HepG2 (cell line): ENCODE data around the gene STRA6. TPM values are rescaled to one million over a fixed set of nuclear protein-coding genes. Genes with fewer than 3 reads are reported as not detected.

ENCODE experiments used
- ARNT2 ChIP-seq: sonication (generic); formaldehyde crosslinking; IDR thresholded peaks from 2 replicates; pipeline ENCODE4 v1.8.0; 2022; ENCODE audit warnings: mild to moderate bottlenecking, low read depth, missing genetic modification reagents, moderate library complexity
- ATAD3A ChIP-seq: sonication (generic); formaldehyde crosslinking; IDR thresholded peaks from 2 replicates; pipeline ENCODE4 v1.4.0; 2020; ENCODE audit warnings: missing genetic modification reagents
- EP300 ChIP-seq, 3 experiments: sonication (generic) in 1 of 3; formaldehyde crosslinking in 1 of 3; IDR thresholded peaks; 2 replicates each; pipeline versions ENCODE4 v1.5.1 to v1.6.1; 2011 to 2020; ENCODE audit warnings: low read depth in 2 of 3, low read length in 2 of 3, borderline replicate concordance in 1 of 3, improper control_type of control experiment in 1 of 3, mild to moderate bottlenecking in 1 of 3, missing genetic modification reagents in 1 of 3, moderate library complexity in 1 of 3
- HES4 ChIP-seq: sonication (generic); formaldehyde crosslinking; IDR thresholded peaks from 2 replicates; pipeline ENCODE4 v1.9.0; 2021; ENCODE audit warnings: mild to moderate bottlenecking, missing genetic modification reagents, borderline replicate concordance
- NFIC ChIP-seq: IDR thresholded peaks from 2 replicates; pipeline ENCODE4 v1.6.1; 2012; ENCODE audit warnings: mild to moderate bottlenecking, low read length, inconsistent platforms
- NRL ChIP-seq: sonication (generic); formaldehyde crosslinking; IDR thresholded peaks from 2 replicates; pipeline ENCODE4 v1.5.0; 2020; ENCODE audit warnings: missing genetic modification reagents, mild to moderate bottlenecking, moderate library complexity, borderline replicate concordance
- TARDBP ChIP-seq: sonication (generic); formaldehyde crosslinking; IDR thresholded peaks from 2 replicates; pipeline ENCODE4 v1.8.0; 2022; ENCODE audit warnings: mild to moderate bottlenecking, missing genetic modification reagents
- ZBTB1 ChIP-seq: sonication (generic); formaldehyde crosslinking; IDR thresholded peaks from 2 replicates; pipeline ENCODE4 v1.4.0; 2020; ENCODE audit warnings: missing genetic modification reagents, borderline replicate concordance
- ZNF564 ChIP-seq: sonication (generic); formaldehyde crosslinking; IDR thresholded peaks from 2 replicates; pipeline ENCODE4 v1.8.1; 2023; ENCODE audit warnings: mild to moderate bottlenecking, missing genetic modification reagents
- ZNF724P ChIP-seq: sonication (generic); formaldehyde crosslinking; IDR thresholded peaks from 2 replicates; pipeline ENCODE4 v1.8.0; 2022; ENCODE audit warnings: missing genetic modification reagents, borderline replicate concordance
- ZNF768 ChIP-seq: sonication (generic); formaldehyde crosslinking; IDR thresholded peaks from 2 replicates; pipeline ENCODE4 v1.4.0; 2020; ENCODE audit warnings: missing genetic modification reagents
- polyA plus RNA-seq, 8 experiments: library from polyadenylated mRNA; depleted of rRNA in 3 of 8; stranded (reverse) in 7 of 8; unstranded in 1 of 8; fragments of >200 nt; fragmentation: Illumina TruSeq in 4 of 8; extraction: Trizol in 4 of 8; gene quantifications; 2 replicates each; pipeline versions ENCODE4 v1.2.1 to v1.2.3, GENCODE V29; 2011 to 2016; ENCODE audit warnings: low read depth in 4 of 8, missing spikeins in 1 of 8, mixed read lengths in 1 of 8; ENCODE audit not compliant: insufficient read depth in 1 of 8
- total RNA-seq, 5 experiments: library from RNA; depleted of rRNA; stranded (reverse); fragments of >200 nt; fragmentation: Illumina TruSeq; extraction: Trizol; gene quantifications; 2 replicates each; pipeline ENCODE4 v1.2.3, GENCODE V29; 2016; ENCODE audit warnings: low read depth in 1 of 5
- TF ChIP-seq, protein P1 (sequence below): sonication (generic); formaldehyde crosslinking; IDR thresholded peaks from 2 replicates; pipeline ENCODE4 v1.4.0; 2020; ENCODE audit warnings: missing genetic modification reagents, borderline replicate concordance
- TF ChIP-seq, protein P2 (sequence below): sonication (generic); formaldehyde crosslinking; IDR thresholded peaks from 2 replicates; pipeline ENCODE4 v1.8.0; 2022; ENCODE audit warnings: mild to moderate bottlenecking, missing genetic modification reagents
- TF ChIP-seq, protein P3 (sequence below), 2 experiments: sonication (generic) in 1 of 2; formaldehyde crosslinking in 1 of 2; IDR thresholded peaks; 2 replicates each; pipeline versions ENCODE4 v1.5.1 to v1.6.1; 2011 to 2020; ENCODE audit warnings: borderline replicate concordance in 1 of 2, low read depth in 1 of 2, low read length in 1 of 2, mild to moderate bottlenecking in 1 of 2, missing genetic modification reagents in 1 of 2, moderate library complexity in 1 of 2
- TF ChIP-seq, protein P4 (sequence below): IDR thresholded peaks from 2 replicates; pipeline ENCODE4 v1.6.1; 2018; ENCODE audit warnings: missing genetic modification reagents
- TF ChIP-seq, protein P5 (sequence below): sonication (generic); formaldehyde crosslinking; conservative IDR thresholded peaks from 2 replicates; pipeline ENCODE4 v1.4.0; 2020; ENCODE audit warnings: mild to moderate bottlenecking, missing genetic modification reagents, moderate library complexity

The STRA6 gene
- total and polyA plus RNA-seq, 2 of the 13 experiments (the other 11 are each of a cell fraction or from before 2014, with no cell fraction given) = 1.6 to 2.1 TPM

DNA sequence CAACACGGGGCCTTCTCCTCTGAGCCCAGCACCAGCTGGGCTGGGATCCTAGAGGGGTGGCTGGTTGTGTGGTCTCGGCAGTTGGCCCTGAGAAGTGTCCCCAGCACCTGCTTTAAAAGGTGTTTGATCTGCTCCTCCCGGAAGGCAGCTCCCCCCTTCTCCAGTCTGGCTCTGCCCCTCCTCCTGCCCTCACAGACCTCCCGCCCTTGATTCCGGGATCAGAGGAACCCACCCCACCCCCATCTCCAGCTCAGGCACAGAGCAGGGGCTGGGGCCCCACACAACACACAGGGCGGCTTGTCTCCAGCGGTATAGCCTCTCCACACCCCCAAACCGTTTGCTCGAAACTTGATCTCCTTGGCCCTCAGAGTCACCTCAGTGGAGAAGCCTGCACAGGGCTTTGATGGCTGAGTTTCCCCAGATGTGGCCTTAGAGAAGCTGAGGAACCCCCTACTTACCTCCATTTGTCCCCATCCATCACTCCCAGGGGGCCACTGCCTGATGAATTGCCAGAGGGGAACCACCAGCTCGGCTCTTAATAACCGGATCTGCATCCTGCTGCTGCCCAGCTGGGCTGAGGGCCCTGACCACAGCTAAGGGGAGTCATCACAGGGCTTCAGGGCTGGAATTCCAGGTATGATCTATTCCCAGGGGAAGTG is 6.4 kb upstream of the STRA6 start (continued):
- TF ChIP-seq, protein P1, sequence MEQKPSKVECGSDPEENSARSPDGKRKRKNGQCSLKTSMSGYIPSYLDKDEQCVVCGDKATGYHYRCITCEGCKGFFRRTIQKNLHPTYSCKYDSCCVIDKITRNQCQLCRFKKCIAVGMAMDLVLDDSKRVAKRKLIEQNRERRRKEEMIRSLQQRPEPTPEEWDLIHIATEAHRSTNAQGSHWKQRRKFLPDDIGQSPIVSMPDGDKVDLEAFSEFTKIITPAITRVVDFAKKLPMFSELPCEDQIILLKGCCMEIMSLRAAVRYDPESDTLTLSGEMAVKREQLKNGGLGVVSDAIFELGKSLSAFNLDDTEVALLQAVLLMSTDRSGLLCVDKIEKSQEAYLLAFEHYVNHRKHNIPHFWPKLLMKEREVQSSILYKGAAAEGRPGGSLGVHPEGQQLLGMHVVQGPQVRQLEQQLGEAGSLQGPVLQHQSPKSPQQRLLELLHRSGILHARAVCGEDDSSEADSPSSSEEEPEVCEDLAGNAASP (CRISPR knock-in tag) = no peak
- no peak for TF ChIP-seq ZNF564 (CRISPR knock-in tag)
- TF ChIP-seq ZNF768 = peak; percentile 89
- TF ChIP-seq, protein P2, sequence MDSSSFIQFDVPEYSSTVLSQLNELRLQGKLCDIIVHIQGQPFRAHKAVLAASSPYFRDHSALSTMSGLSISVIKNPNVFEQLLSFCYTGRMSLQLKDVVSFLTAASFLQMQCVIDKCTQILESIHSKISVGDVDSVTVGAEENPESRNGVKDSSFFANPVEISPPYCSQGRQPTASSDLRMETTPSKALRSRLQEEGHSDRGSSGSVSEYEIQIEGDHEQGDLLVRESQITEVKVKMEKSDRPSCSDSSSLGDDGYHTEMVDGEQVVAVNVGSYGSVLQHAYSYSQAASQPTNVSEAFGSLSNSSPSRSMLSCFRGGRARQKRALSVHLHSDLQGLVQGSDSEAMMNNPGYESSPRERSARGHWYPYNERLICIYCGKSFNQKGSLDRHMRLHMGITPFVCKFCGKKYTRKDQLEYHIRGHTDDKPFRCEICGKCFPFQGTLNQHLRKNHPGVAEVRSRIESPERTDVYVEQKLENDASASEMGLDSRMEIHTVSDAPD (CRISPR knock-in tag) = no peak
- TF ChIP-seq ZNF724P (CRISPR knock-in tag) = no peak
- no peak for TF ChIP-seq NFIC
- TF ChIP-seq HES4 (CRISPR knock-in tag) = no peak
- TF ChIP-seq, protein P3, sequence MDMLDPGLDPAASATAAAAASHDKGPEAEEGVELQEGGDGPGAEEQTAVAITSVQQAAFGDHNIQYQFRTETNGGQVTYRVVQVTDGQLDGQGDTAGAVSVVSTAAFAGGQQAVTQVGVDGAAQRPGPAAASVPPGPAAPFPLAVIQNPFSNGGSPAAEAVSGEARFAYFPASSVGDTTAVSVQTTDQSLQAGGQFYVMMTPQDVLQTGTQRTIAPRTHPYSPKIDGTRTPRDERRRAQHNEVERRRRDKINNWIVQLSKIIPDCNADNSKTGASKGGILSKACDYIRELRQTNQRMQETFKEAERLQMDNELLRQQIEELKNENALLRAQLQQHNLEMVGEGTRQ (IDR thresholded peaks at IDR 0.05; ENCODE audit: low read depth, low read length) = no peak
- TF ChIP-seq, protein P3 (CRISPR knock-in tag; IDR thresholded peaks at IDR 0.05; ENCODE audit: borderline replicate concordance) = no peak
- TF ChIP-seq, protein P4, sequence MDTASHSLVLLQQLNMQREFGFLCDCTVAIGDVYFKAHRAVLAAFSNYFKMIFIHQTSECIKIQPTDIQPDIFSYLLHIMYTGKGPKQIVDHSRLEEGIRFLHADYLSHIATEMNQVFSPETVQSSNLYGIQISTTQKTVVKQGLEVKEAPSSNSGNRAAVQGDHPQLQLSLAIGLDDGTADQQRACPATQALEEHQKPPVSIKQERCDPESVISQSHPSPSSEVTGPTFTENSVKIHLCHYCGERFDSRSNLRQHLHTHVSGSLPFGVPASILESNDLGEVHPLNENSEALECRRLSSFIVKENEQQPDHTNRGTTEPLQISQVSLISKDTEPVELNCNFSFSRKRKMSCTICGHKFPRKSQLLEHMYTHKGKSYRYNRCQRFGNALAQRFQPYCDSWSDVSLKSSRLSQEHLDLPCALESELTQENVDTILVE (CRISPR knock-in tag) = no peak
- no peak for TF ChIP-seq ARNT2 (CRISPR knock-in tag)
- peak in 1 of 2 experiments; percentile 24; a peak in 1 of 4 replicates for TF ChIP-seq EP300 (IDR thresholded peaks at IDR 0.05; ENCODE audit: low read depth in 2 of 2, low read length in 2 of 2)
- TF ChIP-seq EP300 (CRISPR knock-in tag; IDR thresholded peaks at IDR 0.05; ENCODE audit: borderline replicate concordance) = no peak
- TF ChIP-seq, protein P5, sequence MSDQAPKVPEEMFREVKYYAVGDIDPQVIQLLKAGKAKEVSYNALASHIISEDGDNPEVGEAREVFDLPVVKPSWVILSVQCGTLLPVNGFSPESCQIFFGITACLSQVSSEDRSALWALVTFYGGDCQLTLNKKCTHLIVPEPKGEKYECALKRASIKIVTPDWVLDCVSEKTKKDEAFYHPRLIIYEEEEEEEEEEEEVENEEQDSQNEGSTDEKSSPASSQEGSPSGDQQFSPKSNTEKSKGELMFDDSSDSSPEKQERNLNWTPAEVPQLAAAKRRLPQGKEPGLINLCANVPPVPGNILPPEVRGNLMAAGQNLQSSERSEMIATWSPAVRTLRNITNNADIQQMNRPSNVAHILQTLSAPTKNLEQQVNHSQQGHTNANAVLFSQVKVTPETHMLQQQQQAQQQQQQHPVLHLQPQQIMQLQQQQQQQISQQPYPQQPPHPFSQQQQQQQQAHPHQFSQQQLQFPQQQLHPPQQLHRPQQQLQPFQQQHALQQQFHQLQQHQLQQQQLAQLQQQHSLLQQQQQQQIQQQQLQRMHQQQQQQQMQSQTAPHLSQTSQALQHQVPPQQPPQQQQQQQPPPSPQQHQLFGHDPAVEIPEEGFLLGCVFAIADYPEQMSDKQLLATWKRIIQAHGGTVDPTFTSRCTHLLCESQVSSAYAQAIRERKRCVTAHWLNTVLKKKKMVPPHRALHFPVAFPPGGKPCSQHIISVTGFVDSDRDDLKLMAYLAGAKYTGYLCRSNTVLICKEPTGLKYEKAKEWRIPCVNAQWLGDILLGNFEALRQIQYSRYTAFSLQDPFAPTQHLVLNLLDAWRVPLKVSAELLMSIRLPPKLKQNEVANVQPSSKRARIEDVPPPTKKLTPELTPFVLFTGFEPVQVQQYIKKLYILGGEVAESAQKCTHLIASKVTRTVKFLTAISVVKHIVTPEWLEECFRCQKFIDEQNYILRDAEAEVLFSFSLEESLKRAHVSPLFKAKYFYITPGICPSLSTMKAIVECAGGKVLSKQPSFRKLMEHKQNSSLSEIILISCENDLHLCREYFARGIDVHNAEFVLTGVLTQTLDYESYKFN = peak; percentile 46; the same call in 1 of the 2 replicates
- TF ChIP-seq NRL (CRISPR knock-in tag) = no peak
- TF ChIP-seq ATAD3A (CRISPR knock-in tag) = no peak
- no peak for TF ChIP-seq TARDBP (CRISPR knock-in tag)
- TF ChIP-seq ZBTB1 (CRISPR knock-in tag) = no peak
